PC-3 (cell line): Measurements from ENCODE around the gene AP5Z1. TPM values are rescaled to one million over a fixed set of nuclear protein-coding genes. Genes with fewer than 3 reads are reported as not detected.

Source experiments
- ATAC-seq: fragments of 200-7000 bp; cut with Tn5 transposase; 2 replicates; pipeline ENCODE4 v1.9.1; 2020; ENCODE audit warnings: mild to moderate bottlenecking, moderate library complexity
- BruUV-seq: library from RNA; stranded (reverse); fragments of 400-500 nt; replicated peaks from 2 replicates; lab custom pipeline; 2021; lab: Mats Ljungman, UMichigan
- CTCF ChIA-PET: fragments of 300-600 bp; sonication (Branson Sonifier 250); formaldehyde crosslinking; loops from one replicate; lab custom pipeline; 2022; ENCODE audit warnings: antibody characterized with exemption; lab: Charles Lee
- POLR2A ChIA-PET: fragments of 300-600 bp; sonication (Branson Sonifier 250); formaldehyde crosslinking; loops from one replicate; lab custom pipeline; 2022; ENCODE audit warnings: antibody characterized with exemption; ENCODE audit not compliant: unreplicated experiment; lab: Charles Lee
- DNase-seq: peaks from one replicate; pipeline ENCODE4 v3.0.0-alpha.2; 2015
- H2AFZ ChIP-seq: fragments of 300-600 bp; sonication (generic); 2 replicates; pipeline ENCODE4 v1.6.0; 2016; ENCODE audit warnings: antibody characterized with exemption, low read length
- H3F3A ChIP-seq: fragments of 300-600 bp; sonication (generic); one replicate; pipeline ENCODE4 v1.6.0; 2017; ENCODE audit warnings: antibody characterized with exemption, low read length, control low read depth, mild to moderate bottlenecking; ENCODE audit not compliant: unreplicated experiment
- H3K27ac ChIP-seq: fragments of 300-600 bp; sonication (generic); 2 replicates; pipeline ENCODE4 v1.5.1; 2016; ENCODE audit warnings: mild to moderate bottlenecking, low read length
- H3K27me3 ChIP-seq: fragments of 300-600 bp; sonication (generic); 2 replicates; pipeline ENCODE4 v1.6.1; 2016; ENCODE audit warnings: low read length, mixed read lengths
- H3K36me3 ChIP-seq: fragments of 300-600 bp; sonication (generic); 2 replicates; pipeline ENCODE4 v1.6.1; 2016; ENCODE audit warnings: low read depth, mixed run types, low read length, mixed read lengths
- H3K4me1 ChIP-seq: fragments of 300-600 bp; sonication (generic); 2 replicates; pipeline ENCODE4 v1.5.1; 2016; ENCODE audit warnings: low read length; ENCODE audit not compliant: insufficient read depth
- H3K4me2 ChIP-seq: fragments of 300-600 bp; sonication (generic); 2 replicates; pipeline ENCODE4 v1.6.0; 2016; ENCODE audit warnings: low read length
- H3K4me3 ChIP-seq: fragments of 300-600 bp; sonication (generic); 2 replicates; pipeline ENCODE4 v1.5.1; 2016; ENCODE audit warnings: mild to moderate bottlenecking, low read length, mixed read lengths
- H3K79me2 ChIP-seq: fragments of 300-600 bp; sonication (generic); 2 replicates; pipeline ENCODE4 v1.6.1; 2017; ENCODE audit warnings: low read length, mixed read lengths
- H3K9ac ChIP-seq: fragments of 300-600 bp; sonication (generic); 2 replicates; pipeline ENCODE4 v1.6.0; 2016; ENCODE audit warnings: mild to moderate bottlenecking, low read length
- H3K9me2 ChIP-seq: fragments of 300-600 bp; sonication (generic); replicated peaks from 2 replicates; pipeline ENCODE4 v1.6.1; 2016; ENCODE audit warnings: mixed run types, low read length, mixed read lengths
- H3K9me3 ChIP-seq: fragments of 300-600 bp; sonication (generic); 2 replicates; pipeline ENCODE4 v1.6.1; 2016; ENCODE audit warnings: low read length, mixed read lengths
- H4K20me1 ChIP-seq: fragments of 300-600 bp; sonication (generic); 2 replicates; pipeline ENCODE4 v1.6.1; 2016; ENCODE audit warnings: low read length, mixed read lengths
- CTCF ChIP-seq: fragments of 300-600 bp; sonication (generic); conservative IDR thresholded peaks from 2 replicates; pipeline ENCODE4 v1.5.1; 2017; ENCODE audit warnings: antibody characterized with exemption, low read depth, mild to moderate bottlenecking, low read length
- EZH2 ChIP-seq: fragments of 300-600 bp; sonication (generic); IDR thresholded peaks from one replicate; pipeline ENCODE4 v1.6.1; 2017; ENCODE audit warnings: antibody characterized with exemption, mild to moderate bottlenecking, low read length; ENCODE audit not compliant: unreplicated experiment
- EZH2phosphoT487 ChIP-seq: fragments of 300-600 bp; sonication (generic); IDR thresholded peaks from 2 replicates; pipeline ENCODE4 v1.6.1; 2018; ENCODE audit warnings: mild to moderate bottlenecking, antibody characterized with exemption, low read length, borderline replicate concordance
- intact Hi-C: fragments of 100-400 bp; cut with micrococcal nuclease; formaldehyde crosslinking; loops from 2 replicates; pipeline ENCODE4 v1.9.0; 2023
- total RNA-seq: library from RNA; depleted of rRNA; stranded (reverse); fragments of >200 nt; gene quantifications from 2 replicates; pipeline ENCODE4 v1.2.3, GENCODE V29; 2014

AP5Z1 gene
- total RNA-seq, 1 experiment from 2014 or later, result 36.6 TPM

- peaks cover 4% of the 10 kb centered on the region; the same call in 1 of the 2 replicates for H3K36me3 ChIP-seq
- CTCF ChIA-PET, result no interaction called here
- BruUV-seq, result no TSS peak
Measured at GRCh38 chr7:4788627-4789189, 13.3 kb downstream of the AP5Z1 start.

GRCh38 chr7:4789194-4790077, 14.0 kb downstream of the AP5Z1 start:
- ATAC-seq, result no peak
- ChIA-PET POLR2A (no interaction called here), CTCF (no interaction called here)
- H3K4me2 ChIP-seq, result no peak overlapping the region
- peaks cover 4% of the 10 kb centered on the region; the same call in 1 of the 2 replicates for H3K36me3 ChIP-seq
- no peak for DNase-seq
- no peak overlapping the region for H3K4me3 ChIP-seq
- no peak overlapping the region for H3K27ac ChIP-seq
- intact Hi-C loops, result no loop called here
- no peaks in the 10 kb centered on the region for H3K79me2 ChIP-seq
- no peaks in the 10 kb centered on the region for H3K9me2 ChIP-seq
- TF ChIP-seq EZH2phosphoT487, result no peak
- no peak for TF ChIP-seq EZH2
- no peak for TF ChIP-seq CTCF
- no peaks in the 10 kb centered on the region for H3K4me1 ChIP-seq
- H3K9ac ChIP-seq, result no peak overlapping the region
- no TSS peak for BruUV-seq
- H4K20me1 ChIP-seq, result no peaks in the 10 kb centered on the region
- no peaks in the 10 kb centered on the region for H3K9me3 ChIP-seq
- H3K27me3 ChIP-seq, result no peaks in the 10 kb centered on the region
- no peak overlapping the region for H2AFZ ChIP-seq
- H3F3A ChIP-seq, result no peaks in the 10 kb centered on the region

More at GRCh38 chr7:4788627-4789189, 13.3 kb downstream of the AP5Z1 start:
- no peaks in the 10 kb centered on the region for H3F3A ChIP-seq
- no peaks in the 10 kb centered on the region for H3K9me2 ChIP-seq
- H3K27ac ChIP-seq, result no peak overlapping the region
- POLR2A ChIA-PET, result no interaction called here
- H3K9me3 ChIP-seq, result no peaks in the 10 kb centered on the region
- no peak overlapping the region for H3K4me3 ChIP-seq
- no peaks in the 10 kb centered on the region for H3K4me1 ChIP-seq
- no peak overlapping the region for H3K9ac ChIP-seq
- no peaks in the 10 kb centered on the region for H3K27me3 ChIP-seq
- H2AFZ ChIP-seq, result no peak overlapping the region
- no peak for ATAC-seq
- intact Hi-C loops, result no loop called here
- TF ChIP-seq CTCF, result no peak
- H3K4me2 ChIP-seq, result no peak overlapping the region
- no peak for DNase-seq
- H3K79me2 ChIP-seq, result no peaks in the 10 kb centered on the region
- H4K20me1 ChIP-seq, result no peaks in the 10 kb centered on the region

- H2AFZ ChIP-seq, result no peak overlapping the region
- H3K27me3 ChIP-seq, result no peaks in the 10 kb centered on the region
- no peak overlapping the region for H3K9ac ChIP-seq
- no peak overlapping the region for H3K27ac ChIP-seq
- no peak overlapping the region for H3K4me2 ChIP-seq
- POLR2A ChIA-PET, result no interaction called here
- H4K20me1 ChIP-seq, result no peaks in the 10 kb centered on the region
- no peak overlapping the region for H3K4me3 ChIP-seq
- H3K9me2 ChIP-seq, result no peaks in the 10 kb centered on the region
- H3F3A ChIP-seq, result no peaks in the 10 kb centered on the region
- DNase-seq, result no peak
- H3K36me3 ChIP-seq, result peaks cover 4% of the 10 kb centered on the region; the same call in 1 of the 2 replicates
- no peaks in the 10 kb centered on the region for H3K9me3 ChIP-seq
- TF ChIP-seq EZH2phosphoT487 (no peak), EZH2 (no peak), CTCF (no peak)
- no TSS peak for BruUV-seq
- CTCF ChIA-PET, result no interaction called here
- intact Hi-C loops, result no loop called here
- no peak for ATAC-seq
- no peaks in the 10 kb centered on the region for H3K4me1 ChIP-seq
- H3K79me2 ChIP-seq, result no peaks in the 10 kb centered on the region
Measured at GRCh38 chr7:4790078-4790465, 14.6 kb downstream of the AP5Z1 start.
